ENCODE results near the gene TPO.
"Not testable (repeated sequence)": the region's sequence is repeated elsewhere in the genome, so short reads cannot be mapped to it uniquely, and the experiment has no call there.

The TPO gene

DNA sequence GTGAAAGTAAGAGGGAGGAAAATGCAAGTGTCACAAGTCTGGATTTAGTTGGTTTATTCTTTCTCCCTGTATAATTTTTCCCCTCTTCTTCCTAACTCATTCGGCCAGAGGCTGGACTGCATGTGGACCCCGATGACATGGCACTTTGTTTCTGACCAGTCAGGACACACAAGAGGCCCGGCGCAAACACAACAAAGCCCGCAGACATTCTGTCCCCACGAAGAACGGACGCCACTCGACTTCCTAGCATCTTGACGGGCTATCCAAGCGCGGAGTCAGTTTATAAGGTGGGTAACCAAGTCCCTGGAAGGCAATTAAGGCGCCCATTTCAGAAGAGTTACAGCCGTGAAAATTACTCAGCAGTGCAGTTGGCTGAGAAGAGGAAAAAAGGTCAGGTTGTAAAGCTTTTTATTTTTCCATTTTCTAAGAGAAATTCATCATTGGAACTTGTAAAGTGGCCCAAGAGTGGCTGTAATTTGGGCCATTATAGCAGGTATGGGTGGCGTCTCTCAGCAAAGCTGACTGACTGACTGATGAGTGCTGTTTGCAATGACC lies at the start of gene TPO:
TSS of gene TPO (plus strand) at position 308 of the 555 bp plus-strand sequence. CDS start 946 bp downstream, outside the sequence.
- no peak for DNase-seq (ENCODE audit: low spot score)

DNA sequence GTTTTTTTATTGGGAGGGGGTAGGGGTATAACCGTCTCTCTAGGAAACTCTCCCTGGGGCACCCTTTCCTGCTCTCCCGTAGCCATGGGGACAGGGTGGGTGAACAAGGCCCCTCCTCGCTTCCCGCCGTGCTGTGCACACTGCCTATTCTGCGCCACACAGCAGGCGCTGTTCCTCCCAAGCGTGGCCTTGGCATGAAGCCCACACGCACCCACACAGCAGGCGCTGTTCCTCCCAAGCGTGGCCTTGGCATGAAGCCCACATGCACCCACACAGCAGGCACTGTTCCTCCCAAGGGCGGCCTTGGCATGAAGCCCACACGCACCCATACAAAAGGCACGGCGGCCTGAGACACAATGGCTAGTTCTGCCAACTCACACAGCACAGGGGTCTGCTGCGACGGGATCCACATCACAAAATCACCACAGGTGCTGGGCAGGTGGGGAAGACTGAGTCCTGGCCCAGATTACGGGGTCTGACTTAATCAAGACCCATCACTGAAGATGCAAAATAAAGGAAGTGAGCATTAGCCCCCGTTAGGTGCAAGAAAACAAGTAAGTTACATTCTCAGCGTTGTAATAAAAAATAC lies 46.6 kb upstream of the TPO start:
- peak; percentile 15 for DNase-seq (ENCODE audit: low spot score)

DNA sequence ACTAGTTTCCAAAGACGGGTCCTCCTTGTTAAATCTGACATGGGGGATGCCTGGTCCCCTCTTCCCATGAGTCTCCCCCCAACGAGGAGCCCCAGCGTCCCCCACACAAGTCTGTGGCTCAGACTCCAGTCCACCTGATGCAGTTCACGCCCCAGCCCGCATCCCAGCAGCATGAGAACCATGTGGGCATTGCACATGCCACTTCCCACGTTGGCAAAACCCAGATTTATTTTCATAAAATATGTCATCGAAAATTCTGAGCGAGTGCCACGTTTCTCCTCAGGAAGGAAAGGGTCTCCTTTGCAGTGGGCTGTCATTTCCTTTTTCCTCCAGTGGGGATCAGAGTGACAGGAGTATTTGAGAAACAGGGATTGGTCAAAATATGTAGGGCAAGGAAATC lies 45.7 kb upstream of the TPO start:
- DNase-seq (ENCODE audit: low spot score), result no peak

DNA sequence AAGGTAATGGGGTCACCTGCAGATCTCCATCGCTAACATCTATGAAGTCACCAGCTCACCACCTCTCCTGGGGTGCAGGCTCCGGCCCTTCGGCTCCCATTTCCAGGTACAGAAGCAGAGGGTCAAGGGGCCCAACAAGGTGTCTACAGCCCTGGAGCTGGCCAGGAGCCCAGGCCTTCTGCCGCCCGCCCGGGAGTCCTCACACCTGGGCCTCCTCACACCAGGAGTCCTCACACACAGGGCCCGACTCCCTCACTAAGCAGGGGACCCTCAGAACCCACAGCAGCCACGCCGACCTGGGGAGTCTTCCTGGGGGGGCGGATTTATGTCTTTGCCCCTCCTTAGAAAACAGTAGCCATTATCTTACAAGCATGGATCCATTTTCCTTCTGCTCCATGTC lies 43.4 kb upstream of the TPO start:
- no peak for DNase-seq (ENCODE audit: low spot score)

DNA sequence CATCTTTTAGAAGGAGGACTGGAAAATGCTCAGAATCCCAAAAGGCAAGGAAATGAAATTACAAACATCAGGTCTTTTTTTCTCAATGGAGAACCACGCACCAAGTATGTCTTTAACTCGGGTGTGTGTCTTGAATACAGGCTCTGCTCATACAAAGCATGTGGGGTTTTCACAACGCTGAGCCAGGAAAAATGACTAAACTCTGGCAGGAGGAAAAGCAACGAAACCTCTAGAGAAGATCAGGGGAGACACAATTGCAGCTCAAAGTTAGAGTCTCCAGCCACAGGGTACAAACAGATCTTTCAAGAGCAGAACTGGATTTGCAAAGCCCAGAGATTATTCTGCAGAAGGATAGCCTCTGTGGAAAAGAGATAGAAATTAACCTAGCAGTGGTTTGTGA lies 42.8 kb upstream of the TPO start:
- no peak for DNase-seq (ENCODE audit: low spot score)

DNA sequence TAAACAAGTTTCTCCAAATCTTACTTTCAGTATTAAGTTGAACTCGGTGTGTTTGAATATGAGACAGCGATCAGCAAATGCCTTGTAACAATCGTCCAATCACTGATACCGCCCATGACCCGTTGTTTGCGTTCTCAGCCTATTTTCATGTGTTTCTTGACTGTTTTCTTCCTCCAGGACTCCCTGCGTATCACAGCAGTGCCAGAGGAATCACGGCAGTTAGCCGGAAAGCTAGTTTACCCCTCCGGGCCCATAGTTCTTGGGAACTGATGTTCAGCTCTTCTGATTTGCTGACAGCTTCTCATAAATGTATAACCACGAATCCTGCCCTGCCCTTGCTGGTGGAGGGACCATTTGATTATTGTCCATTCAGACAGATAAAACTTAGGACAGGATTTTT lies 42.2 kb upstream of the TPO start:
- DNase-seq (ENCODE audit: low spot score), result no peak

DNA sequence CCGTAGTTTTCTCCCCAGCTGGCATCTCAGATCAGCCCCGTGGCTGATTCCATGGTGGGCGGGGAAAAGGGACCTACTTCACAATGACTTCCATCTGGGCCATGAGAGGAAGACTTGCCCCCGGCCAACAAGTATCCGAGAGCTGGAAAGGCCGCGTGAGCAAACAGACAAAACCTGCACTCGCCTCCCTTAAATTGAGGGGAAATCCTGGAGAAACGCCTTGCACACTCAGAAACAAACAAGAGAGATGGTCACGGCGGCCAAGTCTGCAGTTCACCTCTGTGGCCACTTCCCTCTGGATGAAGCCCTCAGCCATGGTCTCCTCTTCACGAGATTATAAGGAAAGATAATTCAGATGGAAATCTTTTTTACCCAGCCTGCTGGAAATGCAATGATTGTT lies 39.4 kb upstream of the TPO start:
- DNase-seq (ENCODE audit: low spot score), result no peak

DNA sequence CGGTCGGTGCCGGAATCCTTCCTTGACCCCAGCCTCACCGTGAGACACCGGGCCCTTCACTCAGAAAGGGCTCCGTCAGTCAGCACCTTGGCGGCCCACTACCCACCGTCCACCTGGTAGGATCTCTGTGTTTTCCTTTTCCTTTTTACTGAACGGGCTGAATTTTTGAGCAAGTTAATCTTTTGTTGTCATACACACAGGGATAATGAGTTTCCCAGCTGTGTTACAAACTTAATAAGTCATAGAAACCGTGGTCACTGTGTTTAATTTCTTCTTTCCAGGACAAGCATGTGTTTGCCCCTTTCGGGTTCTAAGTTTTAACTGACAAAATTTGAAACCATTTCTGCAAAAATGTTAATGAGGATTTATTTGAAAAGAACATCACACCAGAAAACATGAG lies 39.0 kb upstream of the TPO start:
- no peak for DNase-seq (ENCODE audit: low spot score)

DNA sequence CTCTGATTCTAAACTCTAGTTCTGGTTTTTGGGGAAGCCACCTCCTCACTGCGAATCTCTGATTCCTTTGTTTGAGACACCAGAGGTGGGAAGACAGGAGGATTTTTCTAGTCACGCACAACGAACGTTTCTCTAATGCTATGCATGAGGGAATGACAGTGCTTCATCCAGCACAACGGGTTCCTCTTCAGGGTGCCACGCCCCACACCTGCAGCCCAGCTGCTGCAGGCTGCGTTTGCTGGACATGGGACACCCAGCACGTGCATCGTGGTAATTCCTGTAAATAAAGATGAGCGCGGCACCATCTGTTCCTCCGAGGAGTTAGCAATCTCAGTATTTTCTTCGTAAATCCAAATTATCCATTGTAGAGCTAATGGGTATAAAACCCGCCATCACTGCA lies 37.5 kb upstream of the TPO start:
- DNase-seq (ENCODE audit: low spot score), result no peak

DNA sequence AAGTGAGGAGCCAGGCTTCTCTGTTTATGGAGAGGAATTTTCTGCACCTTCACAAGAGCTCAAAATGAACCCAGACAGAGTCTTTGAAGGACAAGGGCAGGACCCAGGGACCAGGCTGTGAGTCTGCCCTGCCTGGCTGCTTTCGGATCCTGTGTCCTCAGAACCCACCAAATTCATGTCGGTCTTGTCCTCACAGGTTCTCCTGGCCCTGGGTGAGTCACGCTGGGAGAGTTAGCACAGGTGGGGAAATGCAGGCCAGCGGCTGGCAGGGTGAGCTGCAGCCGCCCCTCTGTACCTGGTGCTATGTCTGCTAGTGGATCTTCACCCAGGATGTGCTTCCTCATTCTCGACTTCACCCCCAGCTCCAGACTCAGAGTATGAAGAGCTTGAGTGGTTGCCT lies 35.8 kb upstream of the TPO start:
- DNase-seq (ENCODE audit: low spot score), result no peak

DNA sequence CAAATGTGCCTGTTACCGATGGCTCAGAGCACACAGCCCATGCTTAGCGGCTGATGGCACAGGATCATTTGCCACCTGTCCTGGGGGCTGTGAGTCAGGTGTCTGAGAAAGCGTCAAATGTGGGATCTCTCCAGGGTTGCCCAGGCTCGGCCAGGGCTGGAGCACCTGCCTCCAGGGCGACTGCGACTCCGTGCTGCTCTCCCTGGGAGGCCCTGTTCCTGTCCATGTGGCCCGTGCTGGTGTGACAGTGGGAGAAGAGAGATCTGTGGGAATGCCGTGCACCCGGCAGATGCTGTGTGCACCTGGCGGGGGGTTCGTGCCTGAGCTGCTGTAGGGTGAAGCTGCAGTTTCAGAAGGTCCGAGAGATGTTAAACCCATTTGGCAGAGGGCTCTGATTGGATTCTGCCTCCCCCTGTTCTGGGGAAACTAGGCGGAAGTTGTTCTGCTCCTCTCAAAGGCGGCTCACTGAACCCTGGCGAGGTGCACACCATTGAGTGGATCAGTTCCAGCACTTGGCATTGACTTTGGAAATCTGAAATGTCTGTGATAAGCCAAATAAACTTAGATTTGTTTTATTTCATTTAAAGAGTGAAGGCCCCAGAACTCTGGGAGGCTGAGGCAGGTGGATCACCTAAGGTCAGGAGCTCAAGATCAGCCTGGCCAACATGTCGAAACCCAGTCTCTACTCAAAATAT lies 34.7 kb upstream of the TPO start:
- no peak for DNase-seq (ENCODE audit: low spot score)

DNA sequence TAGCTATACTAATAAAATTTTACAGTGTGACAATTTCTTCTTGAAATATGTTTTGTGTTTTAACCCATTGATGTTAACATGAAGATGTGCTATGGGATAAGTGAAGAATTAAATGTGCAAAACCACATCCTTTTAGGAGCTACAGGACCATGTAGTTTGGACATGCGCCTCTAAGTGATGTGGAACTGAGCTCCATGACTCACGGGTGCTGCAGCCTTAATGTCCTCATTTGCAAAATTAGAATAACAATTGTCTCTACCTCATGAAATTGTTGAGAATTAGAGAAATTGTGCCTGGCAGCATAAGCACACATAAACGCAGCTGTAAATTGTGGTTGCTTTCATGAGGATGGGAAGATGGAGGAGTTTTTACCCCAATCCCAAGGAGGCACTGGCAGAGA lies 31.6 kb upstream of the TPO start:
- DNase-seq (ENCODE audit: low spot score), result no peak

DNA sequence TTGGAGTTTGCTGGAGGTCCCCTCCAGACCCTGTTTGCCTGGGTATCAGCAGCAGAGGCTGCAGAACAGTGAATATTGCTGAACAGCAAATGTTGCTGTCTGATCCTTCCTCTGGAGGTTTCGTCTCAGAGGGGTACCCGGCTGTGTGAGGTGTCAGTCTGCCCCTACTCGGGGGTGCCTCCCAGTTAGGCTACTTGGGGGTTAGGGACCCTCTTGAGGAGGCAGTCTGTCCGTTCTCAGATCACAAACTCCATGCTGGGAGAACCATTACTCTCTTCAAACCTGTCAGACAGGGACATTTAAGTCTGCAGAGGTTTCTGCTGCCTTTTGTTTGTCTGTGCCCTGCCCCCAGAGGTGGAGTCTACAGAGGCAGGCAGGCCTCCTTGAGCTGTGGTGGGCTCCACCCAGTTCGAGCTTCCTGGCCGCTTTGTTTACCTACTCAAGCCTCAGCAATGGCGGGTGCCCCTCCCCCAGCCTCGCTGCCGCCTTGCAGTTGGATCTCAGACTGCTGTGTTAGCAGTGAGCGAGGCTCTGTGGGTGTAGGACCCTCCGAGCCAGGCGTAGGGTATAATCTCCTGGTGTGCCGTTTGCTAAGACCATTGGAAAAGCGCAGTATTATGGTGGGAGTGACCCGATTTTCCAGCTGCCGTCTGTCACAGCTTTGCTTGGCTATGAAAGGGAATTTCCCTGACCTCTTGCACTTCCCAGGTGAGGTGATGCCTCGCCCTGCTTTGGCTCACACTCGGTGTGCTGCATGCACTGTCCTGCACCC lies 25.1 kb upstream of the TPO start:
- DNase-seq (ENCODE audit: low spot score), result not testable (repeated sequence)

DNA sequence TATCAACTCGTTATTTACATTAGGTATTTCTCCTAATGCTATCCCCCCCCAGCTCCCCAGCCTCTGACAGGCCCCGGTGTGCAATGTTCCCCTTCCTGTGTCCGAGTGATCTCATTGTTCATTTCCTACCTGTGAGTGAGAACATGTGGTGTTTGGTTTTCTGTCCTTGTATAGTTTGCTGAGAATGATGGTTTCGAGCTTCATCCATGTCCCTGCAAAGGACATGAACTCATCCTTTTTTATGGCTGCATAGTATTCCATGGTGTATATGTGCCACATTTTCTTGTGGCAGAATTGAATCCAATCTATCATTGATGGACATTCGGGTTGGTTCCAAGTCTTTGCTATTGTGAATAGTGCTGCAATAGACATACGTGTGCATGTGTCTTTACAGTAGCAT lies 23.1 kb upstream of the TPO start:
- not testable (repeated sequence) for DNase-seq (ENCODE audit: low spot score)

DNA sequence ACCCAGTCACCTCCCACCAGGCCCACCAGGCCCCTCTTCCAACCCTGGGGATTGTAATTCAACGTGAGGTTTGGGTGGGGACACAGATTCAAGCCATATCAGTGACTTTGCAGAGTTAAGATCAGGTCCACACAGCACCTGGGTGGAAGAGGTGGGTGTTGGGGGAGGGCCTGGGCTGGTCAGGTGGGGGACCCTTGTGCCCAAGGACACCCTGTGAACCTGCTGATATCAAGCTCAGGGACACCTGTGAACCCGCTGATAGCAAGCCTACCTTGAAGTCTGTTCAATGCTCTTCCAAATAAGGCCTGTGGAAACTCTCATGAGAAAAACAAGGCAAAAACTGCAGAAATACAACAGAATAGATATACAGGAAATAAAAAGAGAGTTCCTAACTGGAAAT lies 19.9 kb upstream of the TPO start:
- no peak for DNase-seq (ENCODE audit: low spot score)

DNA sequence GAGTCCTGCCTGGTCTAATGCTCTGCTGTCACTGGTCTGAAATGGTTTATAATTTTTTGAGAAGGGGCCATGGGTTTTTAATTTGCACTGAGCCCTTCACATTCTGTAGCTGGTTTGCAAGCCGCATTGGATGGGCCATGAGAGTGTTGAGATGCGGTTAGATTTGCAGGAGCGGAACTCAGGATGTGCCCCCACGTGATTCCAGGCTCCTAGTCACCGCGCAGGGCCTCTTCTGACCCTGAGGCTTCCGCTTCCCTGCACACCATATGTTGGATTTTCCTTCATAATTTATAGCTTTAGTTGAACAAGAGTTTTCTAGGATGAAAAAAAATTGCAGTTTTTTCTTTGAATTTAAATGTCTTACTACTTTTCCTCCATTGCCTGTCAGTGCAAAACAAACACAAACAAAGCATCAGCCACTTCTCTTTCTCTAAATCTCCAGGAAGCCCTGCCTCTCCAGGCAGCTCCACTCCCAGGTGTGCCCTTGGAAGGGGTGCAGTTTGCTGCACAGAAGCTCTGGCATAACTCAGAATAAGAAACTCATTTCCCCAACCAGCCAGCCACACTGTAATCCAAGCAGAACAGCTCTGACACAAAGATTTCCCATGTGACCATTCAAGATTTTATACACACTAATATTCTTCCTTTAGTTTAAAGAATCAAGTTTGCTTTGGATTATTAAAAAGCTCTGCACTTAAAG lies 18.4 kb upstream of the TPO start:
- no peak for DNase-seq (ENCODE audit: low spot score)

DNA sequence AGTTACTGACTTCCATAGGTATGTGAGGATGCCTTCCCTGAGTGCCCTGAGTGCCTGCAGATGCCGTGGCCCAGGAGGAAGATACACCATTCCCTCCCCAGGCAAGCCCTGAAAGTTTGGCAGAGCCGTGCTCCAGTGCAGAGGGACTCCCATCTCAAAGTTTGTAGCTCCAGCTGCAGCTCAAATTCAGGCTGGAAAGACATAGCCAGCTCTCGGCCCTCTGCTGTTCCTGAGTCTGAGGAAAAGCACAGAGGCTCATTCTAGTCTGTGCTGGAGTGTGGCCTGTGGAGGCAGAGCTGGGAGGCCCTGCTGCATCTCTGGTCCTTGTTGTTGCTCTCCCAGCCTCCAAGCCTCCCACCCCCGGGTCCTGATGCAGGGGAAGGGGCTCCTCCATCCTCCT lies 15.9 kb upstream of the TPO start:
- no peak for DNase-seq (ENCODE audit: low spot score)

DNA sequence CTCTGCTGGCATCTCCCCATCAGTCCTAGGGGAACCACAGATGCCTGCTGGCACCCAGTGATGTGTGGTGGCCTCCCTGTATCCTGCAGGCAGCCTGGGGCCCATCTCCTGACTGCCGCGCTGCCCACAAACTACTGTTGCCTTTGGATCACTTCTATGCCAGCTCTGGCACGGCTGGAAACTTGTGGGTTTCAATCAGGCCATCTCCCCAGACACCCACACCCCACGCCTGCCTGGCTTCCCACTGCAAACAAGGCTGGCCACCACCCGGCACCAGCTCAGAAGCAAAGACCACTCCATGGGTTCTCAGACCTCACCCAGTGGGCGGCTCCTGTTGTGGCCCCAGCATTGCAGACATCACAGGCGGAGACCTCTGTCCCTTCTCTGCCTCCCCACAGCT lies 15.1 kb upstream of the TPO start:
- no peak for DNase-seq (ENCODE audit: low spot score)

DNA sequence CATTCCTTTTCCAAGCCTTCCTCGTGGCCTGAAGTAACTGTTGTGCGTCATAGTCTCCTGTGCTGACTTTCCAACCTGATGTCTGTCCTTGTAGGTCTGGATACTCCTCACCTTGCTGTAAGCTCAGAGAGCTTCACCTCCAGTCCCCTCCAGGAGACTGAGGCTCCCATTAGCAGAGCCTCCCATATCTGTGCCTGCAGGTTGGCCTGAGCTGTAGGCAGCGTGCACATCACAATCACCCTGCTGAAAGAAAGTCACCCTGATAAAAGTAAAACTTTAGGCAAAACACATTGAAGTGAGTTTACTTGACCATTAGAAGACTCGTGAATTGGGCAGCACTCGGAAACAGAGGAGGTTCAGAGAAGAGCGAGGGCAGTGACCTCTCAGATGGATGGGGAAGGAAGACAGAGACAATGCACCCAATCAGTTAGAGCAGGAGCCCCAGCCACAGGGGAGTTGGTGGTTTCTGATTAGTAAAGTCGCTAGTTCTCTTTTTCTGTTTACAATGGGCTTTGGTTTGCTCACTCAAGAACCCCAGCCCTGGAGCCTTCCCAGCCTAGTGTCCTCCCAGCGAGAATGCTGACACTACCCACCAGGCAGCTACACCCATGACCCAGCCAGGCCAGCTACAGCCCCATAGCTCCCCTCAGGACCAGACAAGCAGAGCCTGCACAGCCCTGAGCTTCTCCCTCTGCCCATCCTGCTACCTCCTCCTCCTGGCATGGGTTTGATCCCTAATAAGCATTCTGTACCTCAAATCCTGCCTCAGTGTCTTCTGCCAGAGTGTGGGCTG lies 12.1 kb upstream of the TPO start:
- no peak for DNase-seq (ENCODE audit: low spot score)

DNA sequence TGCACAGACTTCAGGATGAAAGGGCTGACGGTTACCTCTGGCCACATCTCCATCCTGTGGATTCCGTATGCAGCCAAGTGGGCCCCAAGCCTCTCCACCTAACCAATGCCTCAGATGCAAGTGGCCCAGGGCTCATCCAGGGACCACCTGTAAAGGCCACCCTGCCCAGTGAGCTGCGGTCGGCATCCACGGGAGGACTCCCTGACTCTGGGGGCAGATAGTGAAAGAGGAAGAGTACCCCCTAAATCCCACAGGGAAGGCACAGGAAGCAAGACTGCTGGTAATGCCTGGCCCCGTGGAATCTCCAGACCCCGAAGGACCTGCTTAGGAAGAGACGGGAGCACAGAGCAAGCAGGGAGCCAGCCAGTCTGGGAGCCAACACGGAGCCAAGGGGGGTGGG lies 11.2 kb upstream of the TPO start:
- no peak for DNase-seq (ENCODE audit: low spot score)

DNA sequence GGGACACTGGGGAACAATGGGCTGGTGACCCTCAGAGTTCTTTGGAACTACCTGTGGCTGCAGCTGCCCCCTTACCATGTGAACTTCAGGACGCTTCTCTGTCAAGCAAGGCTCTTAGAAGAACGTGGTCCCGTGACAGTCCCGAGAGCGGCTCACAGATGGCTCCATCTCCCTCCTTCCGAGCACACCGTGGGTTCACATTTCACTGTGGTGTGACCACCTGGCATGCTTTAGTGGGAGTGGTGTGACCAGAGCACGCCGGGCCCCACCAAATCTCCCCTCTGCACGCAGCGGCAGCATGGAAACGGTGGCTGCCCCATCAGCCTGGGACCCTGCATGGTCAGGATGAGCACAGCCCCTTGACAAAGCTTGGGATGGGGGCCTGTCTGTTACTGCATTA lies 9.7 kb upstream of the TPO start:
- DNase-seq (ENCODE audit: low spot score), result no peak

DNA sequence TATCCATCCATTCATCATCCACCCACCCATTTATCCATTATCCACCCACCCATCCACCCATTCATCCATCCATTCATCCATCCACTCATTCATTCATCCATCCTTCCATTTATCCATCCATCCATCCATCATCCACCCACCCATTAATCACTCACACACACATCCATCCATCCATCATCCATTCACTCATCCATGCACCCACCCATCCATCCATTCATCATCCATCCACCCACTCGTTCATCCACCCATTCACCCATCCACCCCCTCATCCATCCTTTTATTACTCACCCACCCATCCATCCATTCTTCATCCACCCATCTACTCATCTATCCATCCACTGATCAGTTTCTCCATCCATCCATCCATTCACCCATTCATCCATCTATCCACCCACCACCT lies 8.1 kb upstream of the TPO start:
- no peak for DNase-seq (ENCODE audit: low spot score)

Data from CD4-positive, alpha-beta T cell treated with Interleukin-6 at 100 ng/mL for 8 hours (primary cell).